IMR-90 (cell line): ENCODE data around the gene RPN2.

ENCODE experiments used
- CEBPB ChIP-seq: IDR thresholded peaks from 2 replicates; pipeline ENCODE4 v1.6.1; 2012; ENCODE audit warnings: low read depth, low read length, improper control_type of control experiment
- POLR2A ChIP-seq: IDR thresholded peaks from 2 replicates; pipeline ENCODE4 v1.6.1; 2012; ENCODE audit warnings: mild to moderate bottlenecking, low read depth, low read length
- TF ChIP-seq, protein P1 (sequence below): conservative IDR thresholded peaks from 2 replicates; pipeline ENCODE4 v1.5.1; 2012; ENCODE audit warnings: mild to moderate bottlenecking, low read depth, low read length, improper control_type of control experiment
- TF ChIP-seq, protein P2 (sequence below): fragments of 150-350 bp; IDR thresholded peaks from 2 replicates; pipeline ENCODE4 v1.6.1; 2017; ENCODE audit warnings: mild to moderate bottlenecking, antibody characterized with exemption, low read length, low read depth

DNA sequence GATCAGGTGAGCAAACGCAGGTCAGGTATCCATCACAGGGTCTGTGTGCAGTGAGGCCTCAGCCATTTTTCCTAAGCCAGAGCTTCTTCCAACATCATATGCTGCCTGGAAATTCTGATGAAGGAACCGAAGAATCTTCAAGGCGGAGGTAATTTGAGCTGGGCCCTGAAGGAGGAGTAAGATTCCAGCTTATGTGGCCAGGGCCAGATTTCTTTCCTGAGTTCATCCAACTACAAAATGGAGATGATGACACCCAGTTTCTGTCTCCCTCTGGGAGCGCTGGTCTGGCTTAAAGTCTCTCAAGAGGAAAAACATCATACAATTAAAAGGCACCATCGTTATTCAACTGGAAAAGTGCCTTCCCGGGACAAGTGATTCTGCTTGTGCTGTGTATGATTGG, 103.4 kb downstream of the RPN2 start:
- TF ChIP-seq POLR2A (no peak), CEBPB (no peak)
- TF ChIP-seq, protein P1, sequence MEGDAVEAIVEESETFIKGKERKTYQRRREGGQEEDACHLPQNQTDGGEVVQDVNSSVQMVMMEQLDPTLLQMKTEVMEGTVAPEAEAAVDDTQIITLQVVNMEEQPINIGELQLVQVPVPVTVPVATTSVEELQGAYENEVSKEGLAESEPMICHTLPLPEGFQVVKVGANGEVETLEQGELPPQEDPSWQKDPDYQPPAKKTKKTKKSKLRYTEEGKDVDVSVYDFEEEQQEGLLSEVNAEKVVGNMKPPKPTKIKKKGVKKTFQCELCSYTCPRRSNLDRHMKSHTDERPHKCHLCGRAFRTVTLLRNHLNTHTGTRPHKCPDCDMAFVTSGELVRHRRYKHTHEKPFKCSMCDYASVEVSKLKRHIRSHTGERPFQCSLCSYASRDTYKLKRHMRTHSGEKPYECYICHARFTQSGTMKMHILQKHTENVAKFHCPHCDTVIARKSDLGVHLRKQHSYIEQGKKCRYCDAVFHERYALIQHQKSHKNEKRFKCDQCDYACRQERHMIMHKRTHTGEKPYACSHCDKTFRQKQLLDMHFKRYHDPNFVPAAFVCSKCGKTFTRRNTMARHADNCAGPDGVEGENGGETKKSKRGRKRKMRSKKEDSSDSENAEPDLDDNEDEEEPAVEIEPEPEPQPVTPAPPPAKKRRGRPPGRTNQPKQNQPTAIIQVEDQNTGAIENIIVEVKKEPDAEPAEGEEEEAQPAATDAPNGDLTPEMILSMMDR: peak; percentile 86
- TF ChIP-seq, protein P2, sequence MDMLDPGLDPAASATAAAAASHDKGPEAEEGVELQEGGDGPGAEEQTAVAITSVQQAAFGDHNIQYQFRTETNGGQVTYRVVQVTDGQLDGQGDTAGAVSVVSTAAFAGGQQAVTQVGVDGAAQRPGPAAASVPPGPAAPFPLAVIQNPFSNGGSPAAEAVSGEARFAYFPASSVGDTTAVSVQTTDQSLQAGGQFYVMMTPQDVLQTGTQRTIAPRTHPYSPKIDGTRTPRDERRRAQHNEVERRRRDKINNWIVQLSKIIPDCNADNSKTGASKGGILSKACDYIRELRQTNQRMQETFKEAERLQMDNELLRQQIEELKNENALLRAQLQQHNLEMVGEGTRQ: no peak
